ENCODE data around the gene RAC3.

DNA sequence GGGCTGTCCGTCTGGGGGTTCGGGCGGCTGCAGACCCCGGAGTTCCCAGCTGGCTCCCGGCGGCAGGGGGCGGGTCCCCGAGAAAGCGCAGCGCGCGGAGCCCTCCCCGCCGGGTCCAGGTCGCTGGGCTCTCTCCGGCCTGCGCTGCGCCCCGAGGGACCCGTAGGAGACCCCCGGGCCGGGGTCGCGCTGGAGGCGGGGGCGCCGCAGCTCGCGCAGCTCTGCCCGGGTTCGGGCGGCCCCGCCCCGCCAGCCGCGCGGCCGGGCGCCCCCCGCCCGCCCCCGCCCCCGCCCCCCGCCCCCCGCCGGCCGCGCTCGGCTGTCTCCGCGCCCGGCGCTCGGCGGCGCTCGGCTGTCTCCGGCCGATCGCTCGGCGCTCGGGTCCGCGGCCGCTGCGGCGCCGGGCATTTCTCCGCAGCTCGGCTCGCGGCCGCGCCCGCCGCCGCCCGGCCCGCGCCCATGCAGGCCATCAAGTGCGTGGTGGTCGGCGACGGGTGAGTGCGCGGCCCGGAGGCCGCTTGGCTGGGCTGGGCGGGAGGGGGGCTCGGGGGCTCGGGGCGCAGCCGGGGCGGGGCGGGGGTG, at the start of gene RAC3:
- TF ChIP-seq YY1 (IDR thresholded peaks at IDR 0.05; ENCODE audit: insufficient read depth, insufficient read length) (no peak), ZNF274 (IDR thresholded peaks at IDR 0.05; ENCODE audit: low read depth, low read length) (no peak), SUZ12 (IDR thresholded peaks at IDR 0.05; ENCODE audit: extremely low read depth, insufficient read depth, insufficient read length) (no peak)
